Prostate gland (tissue), 2 donors: ENCODE measurements around the gene ROBO1.

Source experiments
- CTCF ChIP-seq, 4 experiments: fragments of 200-600 bp in 2 of 4; fragments of 450-650 bp in 2 of 4; sonication (generic) in 2 of 4; IDR thresholded peaks; 1 replicate in 3 of 4; 2 replicates in 1 of 4; pipeline ENCODE4 v1.5.1; 2016 to 2019; ENCODE audit warnings: antibody characterized with exemption in 4 of 4, mild to moderate bottlenecking in 2 of 4, moderate library complexity in 2 of 4
- POLR2A ChIP-seq: fragments of 450-650 bp; IDR thresholded peaks from one replicate; pipeline ENCODE4 v1.6.1; 2016; ENCODE audit warnings: antibody characterized with exemption, mild to moderate bottlenecking

GRCh38 chr3:78665776-78666469, 1101.9 kb downstream of the ROBO1 start:
- TF ChIP-seq CTCF (IDR thresholded peaks at IDR 0.05), result no peak
- TF ChIP-seq POLR2A, result no peak
